Right ventricle myocardium inferior (tissue), 1 donor: ENCODE measurements around the gene B4GALNT4. TPM values are rescaled to one million over a fixed set of nuclear protein-coding genes. Genes with fewer than 3 reads are reported as not detected.
"Not testable (repeated sequence)": the region's sequence is repeated elsewhere in the genome, so short reads cannot be mapped to it uniquely, and the experiment has no call there.

Experiments used
- ATAC-seq: fragments of 200-7000 bp; cut with Tn5 transposase; one replicate; pipeline ENCODE4 v1.9.1; 2020; ENCODE audit warnings: mild to moderate bottlenecking, moderate library complexity
- DNase-seq: peaks from one replicate; pipeline ENCODE4 v3.0.0; 2021; ENCODE audit errors: missing footprints
- intact Hi-C: fragments of 100-400 bp; cut with DNase I; formaldehyde crosslinking; loops from one replicate; pipeline ENCODE4 v1.11.0; 2022
- total RNA-seq: library from RNA; stranded (reverse); fragmentation: NEBNext Ultra II Directional; extraction: Animal tissue kit (Norgen Biotek cat#: 25700); gene quantifications from one replicate; pipeline ENCODE4 v1.2.1, GENCODE V29; 2021
- donor health status: DM: no; HTN: yes; CAD: no; lungs with severe emphysema.

The B4GALNT4 gene
- total RNA-seq, 1 donor from 2014 or later = 0.54 TPM

- DNase-seq (peak; percentile 46), ATAC-seq (no peak)
- intact Hi-C loops = no loop called here
These were observed 31.0 kb downstream of the B4GALNT4 start for GRCh38 chr11:400241-400689.

GRCh38 chr11:401196-401595, 31.9 kb downstream of the B4GALNT4 start:
- ATAC-seq, intact Hi-C loops, DNase-seq: not testable (repeated sequence)

GRCh38 chr11:403021-403760, 33.9 kb downstream of the B4GALNT4 start:
- ATAC-seq (no peak), DNase-seq (peak; percentile 18)
- intact Hi-C loops = no loop called here

- ATAC-seq (no peak), DNase-seq (peak; percentile 63)
- intact Hi-C loops = no loop called here
These were observed 34.6 kb downstream of the B4GALNT4 start for GRCh38 chr11:403761-404431.

GRCh38 chr11:404551-405264, 35.4 kb downstream of the B4GALNT4 start:
- intact Hi-C loops = loop anchor here (5.0 kb wide), 1 partner anchor 113 kb away; no protein-coding TSS in a partner anchor
- ATAC-seq (no peak), DNase-seq (peak; percentile 32)

- intact Hi-C loops = loop anchor here (5.0 kb wide), 1 partner anchor 112 kb away; no protein-coding TSS in a partner anchor
- DNase-seq (peak; percentile 86), ATAC-seq (no peak)
These were observed 36.1 kb downstream of the B4GALNT4 start for GRCh38 chr11:405323-405953.

- ATAC-seq (peak; percentile 1), DNase-seq (peak; percentile 69)
- intact Hi-C loops = loop anchor here (2.0 to 5.0 kb wide), 2 partner anchors 43 to 111 kb away; no protein-coding TSS in a partner anchor
These were observed 36.9 kb downstream of the B4GALNT4 start for GRCh38 chr11:405954-406795.

- intact Hi-C loops = loop anchor here (2.0 to 5.0 kb wide), 2 partner anchors 42 to 110 kb away; no protein-coding TSS in a partner anchor
- DNase-seq (peak; percentile 92), ATAC-seq (peak; percentile 71)
These were observed 37.7 kb downstream of the B4GALNT4 start for GRCh38 chr11:406796-407650.

- ATAC-seq (peak; percentile 18), DNase-seq (no peak)
- intact Hi-C loops = loop anchor here (2.0 to 5.0 kb wide), 2 partner anchors 41 to 110 kb away; no protein-coding TSS in a partner anchor
These were observed 38.4 kb downstream of the B4GALNT4 start for GRCh38 chr11:407651-408123.

- ATAC-seq (no peak), DNase-seq (peak; percentile 65)
- intact Hi-C loops = loop anchor here (5.0 kb wide), 1 partner anchor 109 kb away; no protein-coding TSS in a partner anchor
These were observed 39.1 kb downstream of the B4GALNT4 start for GRCh38 chr11:408154-409007.

GRCh38 chr11:409008-409599, 39.8 kb downstream of the B4GALNT4 start:
- DNase-seq = peak; percentile 69
- intact Hi-C loops = loop anchor here (5.0 kb wide), 1 partner anchor 108 kb away; no protein-coding TSS in a partner anchor

GRCh38 chr11:409600-410483, 40.5 kb downstream of the B4GALNT4 start:
- intact Hi-C loops = loop anchor here (5.0 kb wide), 1 partner anchor 107 kb away; no protein-coding TSS in a partner anchor
- DNase-seq = peak; percentile 57
- ATAC-seq = no peak

More at GRCh38 chr11:409008-409599, 39.8 kb downstream of the B4GALNT4 start:
- ATAC-seq = no peak

- ATAC-seq, intact Hi-C loops: not testable (repeated sequence)
- DNase-seq = peak; percentile 26
These were observed 41.4 kb downstream of the B4GALNT4 start for GRCh38 chr11:410711-411110.

- intact Hi-C loops, ATAC-seq, DNase-seq: not testable (repeated sequence)
These were observed 42.2 kb downstream of the B4GALNT4 start for GRCh38 chr11:411520-411919.
